ENCODE results near the gene DNAAF5.

Gene DNAAF5

GRCh38 chr7:730501-731439 is 4.3 kb downstream of the DNAAF5 start:
- Mint-ChIP-seq H3K4me3 (no peak overlapping the region), H3K9me3 (no peaks in the 10 kb centered on the region), H3K27ac (no peak overlapping the region), H3K4me1 (ENCODE audit: low read depth) (peaks cover 10% of the 10 kb centered on the region), H3K36me3 (ENCODE audit: low read depth) (peaks cover 9% of the 10 kb centered on the region), H3K27me3 (ENCODE audit: low read depth) (no peaks in the 10 kb centered on the region)

DNA sequence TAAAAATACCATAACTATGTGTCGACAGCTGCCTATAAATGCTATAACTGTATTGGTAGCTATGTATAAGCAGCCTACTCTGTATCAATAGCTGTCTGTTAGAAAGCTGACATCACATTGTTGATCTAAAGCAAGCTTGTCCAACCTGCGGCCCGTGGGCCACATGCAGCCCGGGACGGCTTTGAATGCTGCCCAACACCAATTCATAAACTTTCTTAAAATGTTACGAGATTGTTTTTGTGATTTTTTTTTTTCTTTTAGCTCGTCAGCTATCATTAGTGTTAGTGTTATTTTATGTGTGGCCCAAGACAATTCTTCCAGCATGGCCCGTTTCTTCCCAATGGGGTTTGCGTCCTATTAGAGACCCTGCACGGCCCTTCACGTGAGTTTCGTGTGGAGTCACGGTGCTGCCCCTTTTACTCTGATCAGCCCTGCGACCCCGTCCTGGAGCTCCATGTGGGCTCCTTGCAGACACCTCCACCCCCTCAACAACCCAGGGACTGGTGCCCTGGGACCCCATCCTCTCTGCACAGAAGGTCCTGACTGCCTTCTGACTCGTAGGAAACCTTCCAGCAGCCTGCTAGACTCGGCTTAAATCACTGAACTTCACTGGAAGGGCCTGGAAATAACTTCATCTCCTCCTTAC is 5.1 kb downstream of the DNAAF5 start:
- Mint-ChIP-seq H3K9me3 (no peaks in the 10 kb centered on the region), H3K4me3 (no peak overlapping the region), H3K4me1 (ENCODE audit: low read depth) (peaks cover 8% of the 10 kb centered on the region), H3K27me3 (ENCODE audit: low read depth) (no peaks in the 10 kb centered on the region), H3K36me3 (ENCODE audit: low read depth) (peaks cover 9% of the 10 kb centered on the region), H3K27ac (no peak overlapping the region)

DNA sequence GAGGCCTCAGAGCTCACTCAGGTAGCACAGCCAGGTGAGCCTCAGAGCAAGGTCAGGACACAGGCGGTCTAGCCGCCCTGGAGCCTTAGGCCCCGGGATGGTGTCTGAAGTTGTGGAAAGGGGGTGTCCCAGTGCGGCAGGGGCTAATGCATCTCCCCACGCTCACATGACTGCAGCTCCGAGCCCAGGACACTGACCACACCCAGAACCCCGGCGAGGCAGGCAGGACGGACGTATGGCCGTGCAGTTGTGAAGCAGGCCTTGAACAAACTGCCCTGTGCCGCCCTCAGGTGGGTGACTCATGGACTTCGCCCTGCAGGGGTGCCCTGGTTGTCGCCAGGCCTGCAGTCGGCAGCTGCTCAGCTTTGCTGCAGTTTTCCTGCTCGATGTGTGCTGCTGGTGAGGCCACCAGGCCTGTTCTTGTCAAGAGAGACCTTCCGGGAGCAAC is 5.6 kb downstream of the DNAAF5 start:
- peaks cover 9% of the 10 kb centered on the region for H3K36me3 Mint-ChIP-seq (ENCODE audit: low read depth)
- no peaks in the 10 kb centered on the region for H3K9me3 Mint-ChIP-seq
- no peak overlapping the region for H3K27ac Mint-ChIP-seq
- no peak overlapping the region for H3K4me3 Mint-ChIP-seq
- peaks cover 8% of the 10 kb centered on the region for H3K4me1 Mint-ChIP-seq (ENCODE audit: low read depth)
- no peaks in the 10 kb centered on the region for H3K27me3 Mint-ChIP-seq (ENCODE audit: low read depth)

GRCh38 chr7:732556-732955 is 6.1 kb downstream of the DNAAF5 start:
- Mint-ChIP-seq H3K9me3 (no peaks in the 10 kb centered on the region), H3K27ac (no peak overlapping the region), H3K27me3 (ENCODE audit: low read depth) (no peaks in the 10 kb centered on the region), H3K36me3 (ENCODE audit: low read depth) (peaks cover 11% of the 10 kb centered on the region), H3K4me1 (ENCODE audit: low read depth) (peaks cover 8% of the 10 kb centered on the region), H3K4me3 (no peak overlapping the region)

GRCh38 chr7:734214-734613 is 7.7 kb downstream of the DNAAF5 start:
- no peaks in the 10 kb centered on the region for H3K4me1 Mint-ChIP-seq (ENCODE audit: low read depth)
- no peaks in the 10 kb centered on the region for H3K9me3 Mint-ChIP-seq
- peaks cover 13% of the 10 kb centered on the region for H3K36me3 Mint-ChIP-seq (ENCODE audit: low read depth)
- H3K27ac Mint-ChIP-seq: no peak overlapping the region
- no peak overlapping the region for H3K4me3 Mint-ChIP-seq
- no peaks in the 10 kb centered on the region for H3K27me3 Mint-ChIP-seq (ENCODE audit: low read depth)

- Mint-ChIP-seq H3K9me3 (no peaks in the 10 kb centered on the region), H3K27ac (no peak overlapping the region), H3K27me3 (ENCODE audit: low read depth) (no peaks in the 10 kb centered on the region), H3K36me3 (ENCODE audit: low read depth) (peaks cover 12% of the 10 kb centered on the region), H3K4me1 (ENCODE audit: low read depth) (no peaks in the 10 kb centered on the region), H3K4me3 (no peak overlapping the region)
These were observed 8.3 kb downstream of the DNAAF5 start for GRCh38 chr7:734808-735207.

- Mint-ChIP-seq H3K4me3 (no peak overlapping the region), H3K4me1 (ENCODE audit: low read depth) (no peaks in the 10 kb centered on the region), H3K27me3 (ENCODE audit: low read depth) (no peaks in the 10 kb centered on the region), H3K9me3 (no peaks in the 10 kb centered on the region), H3K27ac (no peak overlapping the region), H3K36me3 (ENCODE audit: low read depth) (peaks cover 10% of the 10 kb centered on the region)
These were observed 11.7 kb downstream of the DNAAF5 start for GRCh38 chr7:738241-738640.

- H3K4me1 Mint-ChIP-seq (ENCODE audit: low read depth): no peaks in the 10 kb centered on the region
- H3K36me3 Mint-ChIP-seq (ENCODE audit: low read depth): peaks cover 8% of the 10 kb centered on the region
- no peak overlapping the region for H3K4me3 Mint-ChIP-seq
- H3K9me3 Mint-ChIP-seq: no peaks in the 10 kb centered on the region
- H3K27me3 Mint-ChIP-seq (ENCODE audit: low read depth): no peaks in the 10 kb centered on the region
- no peak overlapping the region for H3K27ac Mint-ChIP-seq
These were observed 12.4 kb downstream of the DNAAF5 start for GRCh38 chr7:738723-739454.

DNA sequence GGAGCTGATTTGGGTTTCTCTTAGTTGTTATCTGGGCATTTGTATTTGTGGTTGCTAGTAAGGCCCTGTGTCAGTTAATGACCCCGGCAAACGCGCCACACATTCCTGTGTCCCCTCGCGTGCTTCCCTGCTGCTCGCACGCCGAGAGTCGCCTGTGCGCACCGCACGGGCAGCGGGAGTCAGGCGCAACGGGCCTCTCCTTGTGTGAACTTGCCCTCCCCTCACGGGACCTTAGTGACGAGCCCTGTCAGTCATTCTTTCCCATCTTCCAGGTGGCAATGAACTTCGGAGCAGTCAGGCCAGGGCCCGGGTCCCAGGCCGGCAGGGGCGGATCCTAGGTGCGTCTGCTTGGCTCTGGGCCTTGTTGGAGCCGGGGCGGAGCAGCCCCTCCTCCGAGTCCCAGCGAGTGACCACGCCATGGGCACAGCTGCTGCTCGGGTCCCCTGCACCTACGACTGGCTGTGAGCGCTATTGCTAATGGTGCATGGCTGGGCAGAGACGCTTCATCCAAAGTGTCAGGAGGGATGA is 13.0 kb downstream of the DNAAF5 start:
- no peak overlapping the region for H3K27ac Mint-ChIP-seq
- no peaks in the 10 kb centered on the region for H3K4me1 Mint-ChIP-seq (ENCODE audit: low read depth)
- H3K4me3 Mint-ChIP-seq: no peak overlapping the region
- no peaks in the 10 kb centered on the region for H3K9me3 Mint-ChIP-seq
- H3K36me3 Mint-ChIP-seq (ENCODE audit: low read depth): peaks cover 12% of the 10 kb centered on the region
- no peaks in the 10 kb centered on the region for H3K27me3 Mint-ChIP-seq (ENCODE audit: low read depth)

- Mint-ChIP-seq H3K4me3 (no peak overlapping the region), H3K9me3 (peaks cover 1% of the 10 kb centered on the region), H3K27ac (no peak overlapping the region), H3K36me3 (ENCODE audit: low read depth) (peaks cover 12% of the 10 kb centered on the region), H3K4me1 (ENCODE audit: low read depth) (no peaks in the 10 kb centered on the region), H3K27me3 (ENCODE audit: low read depth) (no peaks in the 10 kb centered on the region)
These were observed 13.8 kb downstream of the DNAAF5 start for GRCh38 chr7:739983-740942.

- no peaks in the 10 kb centered on the region for H3K27me3 Mint-ChIP-seq (ENCODE audit: low read depth)
- peaks cover 17% of the 10 kb centered on the region for H3K36me3 Mint-ChIP-seq (ENCODE audit: low read depth)
- no peak overlapping the region for H3K27ac Mint-ChIP-seq
- H3K9me3 Mint-ChIP-seq: peaks cover 6% of the 10 kb centered on the region
- H3K4me3 Mint-ChIP-seq: no peak overlapping the region
- H3K4me1 Mint-ChIP-seq (ENCODE audit: low read depth): no peaks in the 10 kb centered on the region
These were observed 14.7 kb downstream of the DNAAF5 start for GRCh38 chr7:741191-741671.

DNA sequence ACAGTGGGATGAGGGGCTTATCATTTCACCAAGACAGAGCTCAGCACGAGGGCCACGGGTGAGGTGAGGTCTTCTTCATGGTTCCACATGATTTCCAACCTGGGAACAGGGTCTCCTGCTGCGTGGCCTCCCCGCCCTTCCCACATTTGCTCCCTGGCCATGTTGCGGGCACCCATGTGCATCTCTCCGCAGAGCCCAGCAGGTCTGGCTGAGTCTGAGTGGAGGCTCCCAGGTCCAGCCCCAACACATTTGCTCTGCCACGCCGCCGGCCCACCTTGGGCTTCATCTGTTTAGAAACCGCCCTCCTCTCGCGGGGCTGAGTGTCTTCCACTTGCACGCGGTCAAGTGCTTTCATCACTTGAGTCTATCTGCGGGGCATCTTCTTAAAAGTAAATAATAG is 15.4 kb downstream of the DNAAF5 start:
- H3K9me3 Mint-ChIP-seq: peaks cover 6% of the 10 kb centered on the region
- H3K36me3 Mint-ChIP-seq (ENCODE audit: low read depth): peaks cover 17% of the 10 kb centered on the region
- H3K4me1 Mint-ChIP-seq (ENCODE audit: low read depth): no peaks in the 10 kb centered on the region
- H3K27ac Mint-ChIP-seq: no peak overlapping the region
- no peaks in the 10 kb centered on the region for H3K27me3 Mint-ChIP-seq (ENCODE audit: low read depth)
- H3K4me3 Mint-ChIP-seq: no peak overlapping the region

GRCh38 chr7:742791-743190 is 16.3 kb downstream of the DNAAF5 start:
- H3K27me3 Mint-ChIP-seq (ENCODE audit: low read depth): no peaks in the 10 kb centered on the region
- H3K4me3 Mint-ChIP-seq: no peak overlapping the region
- no peak overlapping the region for H3K27ac Mint-ChIP-seq
- H3K4me1 Mint-ChIP-seq (ENCODE audit: low read depth): no peaks in the 10 kb centered on the region
- H3K9me3 Mint-ChIP-seq: peaks cover 6% of the 10 kb centered on the region
- peaks cover 12% of the 10 kb centered on the region for H3K36me3 Mint-ChIP-seq (ENCODE audit: low read depth)
